Nephron progenitor cell (in vitro differentiated cells): ENCODE results near the gene NTS.

Experiments
- DNase-seq: peaks from one replicate; pipeline ENCODE4 v3.0.0; 2021
- H3K27ac Mint-ChIP-seq: 2 replicates; pipeline ENCODE4 v1.8.0; 2021; ENCODE audit warnings: mild to moderate bottlenecking, moderate library complexity, mixed read lengths
- H3K27me3 Mint-ChIP-seq: 2 replicates; pipeline ENCODE4 v1.8.0; 2021; ENCODE audit warnings: mild to moderate bottlenecking, low read depth, mixed read lengths; ENCODE audit not compliant: poor library complexity
- H3K36me3 Mint-ChIP-seq: 2 replicates; pipeline ENCODE4 v1.8.0; 2021; ENCODE audit warnings: low read depth, mixed read lengths
- H3K4me1 Mint-ChIP-seq: 2 replicates; pipeline ENCODE4 v1.8.0; 2021; ENCODE audit warnings: mixed read lengths
- H3K4me3 Mint-ChIP-seq: 2 replicates; pipeline ENCODE4 v1.8.0; 2021; ENCODE audit warnings: mild to moderate bottlenecking, moderate library complexity, mixed read lengths
- H3K9me3 Mint-ChIP-seq: 2 replicates; pipeline ENCODE4 v1.8.0; 2021; ENCODE audit warnings: mild to moderate bottlenecking, moderate library complexity, mixed read lengths
- TF ChIP-seq, protein P1 (sequence below): fragments of 200-600 bp; sonication (generic); IDR thresholded peaks from 2 replicates; pipeline ENCODE4 v1.5.0; 2021; ENCODE audit warnings: antibody characterized with exemption

Gene NTS, protein sequence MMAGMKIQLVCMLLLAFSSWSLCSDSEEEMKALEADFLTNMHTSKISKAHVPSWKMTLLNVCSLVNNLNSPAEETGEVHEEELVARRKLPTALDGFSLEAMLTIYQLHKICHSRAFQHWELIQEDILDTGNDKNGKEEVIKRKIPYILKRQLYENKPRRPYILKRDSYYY

GRCh38 chr12:85874031-85874461 is at the start of gene NTS:
TSS of gene NTS (plus strand) at chr12:85874295. CDS start at chr12:85874404, 109 bp downstream.
- no peak within 1 kb of the TSS for H3K27ac Mint-ChIP-seq
- peak within 1 kb of the TSS; percentile 65 for H3K4me3 Mint-ChIP-seq
- no peaks in the 10 kb centered on the region for H3K36me3 Mint-ChIP-seq
- peaks cover 12% of the 10 kb centered on the region for H3K4me1 Mint-ChIP-seq
- TF ChIP-seq, protein P1, sequence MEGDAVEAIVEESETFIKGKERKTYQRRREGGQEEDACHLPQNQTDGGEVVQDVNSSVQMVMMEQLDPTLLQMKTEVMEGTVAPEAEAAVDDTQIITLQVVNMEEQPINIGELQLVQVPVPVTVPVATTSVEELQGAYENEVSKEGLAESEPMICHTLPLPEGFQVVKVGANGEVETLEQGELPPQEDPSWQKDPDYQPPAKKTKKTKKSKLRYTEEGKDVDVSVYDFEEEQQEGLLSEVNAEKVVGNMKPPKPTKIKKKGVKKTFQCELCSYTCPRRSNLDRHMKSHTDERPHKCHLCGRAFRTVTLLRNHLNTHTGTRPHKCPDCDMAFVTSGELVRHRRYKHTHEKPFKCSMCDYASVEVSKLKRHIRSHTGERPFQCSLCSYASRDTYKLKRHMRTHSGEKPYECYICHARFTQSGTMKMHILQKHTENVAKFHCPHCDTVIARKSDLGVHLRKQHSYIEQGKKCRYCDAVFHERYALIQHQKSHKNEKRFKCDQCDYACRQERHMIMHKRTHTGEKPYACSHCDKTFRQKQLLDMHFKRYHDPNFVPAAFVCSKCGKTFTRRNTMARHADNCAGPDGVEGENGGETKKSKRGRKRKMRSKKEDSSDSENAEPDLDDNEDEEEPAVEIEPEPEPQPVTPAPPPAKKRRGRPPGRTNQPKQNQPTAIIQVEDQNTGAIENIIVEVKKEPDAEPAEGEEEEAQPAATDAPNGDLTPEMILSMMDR = no peak
- no peaks in the 10 kb centered on the region for H3K9me3 Mint-ChIP-seq
- no peaks in the 10 kb centered on the region for H3K27me3 Mint-ChIP-seq
- DNase-seq = no peak

DNA sequence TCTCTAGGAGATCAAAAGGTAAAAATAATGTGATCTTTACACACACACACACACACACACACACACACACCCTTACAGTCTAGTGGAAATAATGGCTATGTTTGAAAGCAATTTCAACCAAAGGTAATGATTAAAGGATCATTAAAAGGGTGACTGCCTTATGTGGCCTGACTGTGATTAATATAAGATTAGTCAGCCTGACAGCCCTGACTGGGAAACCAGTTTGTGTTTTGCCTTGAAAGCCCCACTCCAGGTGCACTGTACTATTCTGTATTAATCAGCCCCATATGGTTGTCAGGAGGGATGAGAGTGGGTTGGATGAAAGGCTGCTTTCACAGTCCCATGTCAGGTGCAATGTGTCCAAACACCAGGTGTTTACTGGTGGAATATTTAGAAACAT is 48.3 kb upstream of the NTS start:
- Mint-ChIP-seq H3K27ac (no peak overlapping the region), H3K36me3 (no peaks in the 10 kb centered on the region), H3K4me3 (no peak overlapping the region), H3K9me3 (no peaks in the 10 kb centered on the region), H3K27me3 (no peaks in the 10 kb centered on the region), H3K4me1 (no peaks in the 10 kb centered on the region)
- DNase-seq = no peak
- TF ChIP-seq, protein P1 = no peak

GRCh38 chr12:85828576-85828975 is 45.5 kb upstream of the NTS start:
- Mint-ChIP-seq H3K36me3 (no peaks in the 10 kb centered on the region), H3K27ac (no peak overlapping the region), H3K27me3 (no peaks in the 10 kb centered on the region), H3K4me3 (no peak overlapping the region), H3K4me1 (no peaks in the 10 kb centered on the region), H3K9me3 (no peaks in the 10 kb centered on the region)
- DNase-seq = no peak
- TF ChIP-seq, protein P1 = no peak

- Mint-ChIP-seq H3K36me3 (no peaks in the 10 kb centered on the region), H3K27me3 (no peaks in the 10 kb centered on the region), H3K27ac (no peak overlapping the region), H3K4me3 (no peak overlapping the region), H3K9me3 (no peaks in the 10 kb centered on the region), H3K4me1 (peaks cover 6% of the 10 kb centered on the region)
- DNase-seq = no peak
- TF ChIP-seq, protein P1 = no peak
Measured at GRCh38 chr12:85829391-85829790, 44.7 kb upstream of the NTS start.

DNA sequence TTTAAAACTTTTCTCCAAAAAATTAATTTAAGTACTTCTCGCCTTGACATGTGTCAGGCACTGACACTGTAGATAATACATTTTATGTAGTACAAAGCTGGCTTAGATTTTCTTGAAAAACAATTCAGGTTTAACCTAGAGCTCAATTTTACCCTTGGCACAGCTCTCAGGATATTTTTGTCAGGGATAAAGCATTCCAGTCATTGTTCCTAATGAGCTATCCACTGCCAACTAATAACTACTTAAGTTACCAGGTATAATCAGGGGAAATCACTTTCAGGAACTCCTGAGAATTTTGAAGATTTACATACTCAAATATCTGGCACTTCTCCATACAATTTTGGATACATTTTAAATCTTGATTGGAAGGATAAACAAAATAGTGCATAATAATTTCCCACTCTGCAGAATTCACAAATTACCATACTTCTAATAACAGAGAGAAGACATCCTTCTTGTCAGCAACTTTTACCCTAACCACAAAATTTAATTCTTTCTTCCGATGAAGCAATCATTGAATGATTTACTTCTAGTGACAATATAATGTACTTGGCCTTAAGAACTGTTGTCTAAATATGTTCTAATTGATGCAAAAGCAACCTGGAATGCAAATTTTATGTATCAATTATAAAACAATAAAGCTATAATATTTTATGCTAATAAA is 42.6 kb upstream of the NTS start:
- H3K36me3 Mint-ChIP-seq = no peaks in the 10 kb centered on the region
- no peak overlapping the region for H3K27ac Mint-ChIP-seq
- TF ChIP-seq, protein P1 = no peak
- H3K9me3 Mint-ChIP-seq = no peaks in the 10 kb centered on the region
- peaks cover 19% of the 10 kb centered on the region for H3K4me1 Mint-ChIP-seq
- no peak overlapping the region for H3K4me3 Mint-ChIP-seq
- DNase-seq = no peak
- H3K27me3 Mint-ChIP-seq = no peaks in the 10 kb centered on the region

- Mint-ChIP-seq H3K4me1 (peaks cover 27% of the 10 kb centered on the region), H3K36me3 (no peaks in the 10 kb centered on the region), H3K27me3 (no peaks in the 10 kb centered on the region), H3K27ac (no peak overlapping the region), H3K4me3 (no peak overlapping the region), H3K9me3 (no peaks in the 10 kb centered on the region)
- no peak for DNase-seq
- TF ChIP-seq, protein P1 = no peak
Measured at GRCh38 chr12:85833579-85833978, 40.5 kb upstream of the NTS start.
